ENCODE data around the gene SLC18A3.

DNA sequence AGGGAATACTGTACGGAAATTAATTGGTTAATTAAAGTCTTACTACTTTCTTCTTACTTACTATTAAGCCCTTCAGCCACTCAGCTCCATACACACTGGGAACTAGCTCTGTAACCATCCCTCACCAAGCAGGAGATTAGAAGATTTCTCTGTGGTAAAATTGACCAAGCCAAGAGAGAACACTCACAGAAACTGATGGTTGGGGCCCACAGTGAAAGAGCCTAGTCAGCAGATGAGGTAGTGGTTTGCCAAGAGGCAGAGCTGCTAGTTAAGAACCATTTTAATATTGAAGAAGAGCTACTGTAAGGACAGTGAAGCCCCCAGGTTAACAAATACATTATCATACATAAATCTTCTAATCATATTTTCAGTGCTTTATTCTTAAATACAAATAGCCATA is 47.5 kb downstream of the SLC18A3 start:
- TF ChIP-seq, protein P1, sequence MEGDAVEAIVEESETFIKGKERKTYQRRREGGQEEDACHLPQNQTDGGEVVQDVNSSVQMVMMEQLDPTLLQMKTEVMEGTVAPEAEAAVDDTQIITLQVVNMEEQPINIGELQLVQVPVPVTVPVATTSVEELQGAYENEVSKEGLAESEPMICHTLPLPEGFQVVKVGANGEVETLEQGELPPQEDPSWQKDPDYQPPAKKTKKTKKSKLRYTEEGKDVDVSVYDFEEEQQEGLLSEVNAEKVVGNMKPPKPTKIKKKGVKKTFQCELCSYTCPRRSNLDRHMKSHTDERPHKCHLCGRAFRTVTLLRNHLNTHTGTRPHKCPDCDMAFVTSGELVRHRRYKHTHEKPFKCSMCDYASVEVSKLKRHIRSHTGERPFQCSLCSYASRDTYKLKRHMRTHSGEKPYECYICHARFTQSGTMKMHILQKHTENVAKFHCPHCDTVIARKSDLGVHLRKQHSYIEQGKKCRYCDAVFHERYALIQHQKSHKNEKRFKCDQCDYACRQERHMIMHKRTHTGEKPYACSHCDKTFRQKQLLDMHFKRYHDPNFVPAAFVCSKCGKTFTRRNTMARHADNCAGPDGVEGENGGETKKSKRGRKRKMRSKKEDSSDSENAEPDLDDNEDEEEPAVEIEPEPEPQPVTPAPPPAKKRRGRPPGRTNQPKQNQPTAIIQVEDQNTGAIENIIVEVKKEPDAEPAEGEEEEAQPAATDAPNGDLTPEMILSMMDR (IDR thresholded peaks at IDR 0.05), result no peak
- TF ChIP-seq ZFX (IDR thresholded peaks at IDR 0.05; ENCODE audit: borderline replicate concordance), result no peak
